Skeletal muscle tissue (tissue), 4 donors: ENCODE data around the gene PLA2G4F. TPM values are rescaled to one million over a fixed set of nuclear protein-coding genes. Genes with fewer than 3 reads are reported as not detected.

Source experiments
- H3K27ac ChIP-seq: one replicate; pipeline ENCODE4 v1.7.0; 2013; ENCODE audit warnings: mild to moderate bottlenecking, low read depth, low read length, inconsistent platforms
- H3K27me3 ChIP-seq, 3 donors: one replicate each; pipeline ENCODE4 v1.7.0; 2013; ENCODE audit warnings: low read length in 3 of 3; ENCODE audit not compliant: control insufficient read depth in 3 of 3, insufficient read depth in 3 of 3
- H3K36me3 ChIP-seq, 3 donors: one replicate each; pipeline ENCODE4 v1.7.0; 2013; ENCODE audit warnings: low read length in 3 of 3; ENCODE audit not compliant: control insufficient read depth in 3 of 3, insufficient read depth in 3 of 3
- H3K4me1 ChIP-seq, 3 donors: one replicate each; pipeline ENCODE4 v1.7.0; 2013; ENCODE audit warnings: low read length in 3 of 3, mild to moderate bottlenecking in 3 of 3; ENCODE audit not compliant: control insufficient read depth in 3 of 3, insufficient read depth in 3 of 3
- H3K4me3 ChIP-seq, 3 donors: one replicate each; pipeline ENCODE4 v1.7.0; 2013; ENCODE audit warnings: low read length in 3 of 3
- H3K9ac ChIP-seq, 3 donors: one replicate each; pipeline ENCODE4 v1.7.0; 2013; ENCODE audit warnings: low read length in 3 of 3, mild to moderate bottlenecking in 3 of 3, moderate library complexity in 2 of 3, low read depth in 1 of 3
- H3K9me3 ChIP-seq, 3 donors: one replicate each; pipeline ENCODE4 v1.7.0; 2013; ENCODE audit warnings: low read length in 3 of 3; ENCODE audit not compliant: control insufficient read depth in 3 of 3
- total RNA-seq: library from RNA; depleted of rRNA; stranded (reverse); fragments of >200 nt; gene quantifications from one replicate; pipeline ENCODE4 v1.2.3, GENCODE V29; 2014
- donor health status: Osteomylitis.

Gene PLA2G4F
- total RNA-seq, 1 donor from 2014 or later, result not detected

- Histone ChIP-seq H3K27me3 (peaks cover 0 to 2% (median 0%) of the 10 kb centered on the region in 3 donors), H3K4me1 (no peaks in the 10 kb centered on the region), H3K4me3 (no peak overlapping the region), H3K36me3 (no peaks in the 10 kb centered on the region), H3K9me3 (no peaks in the 10 kb centered on the region), H3K9ac (no peak overlapping the region), H3K27ac (no peak overlapping the region)
These were observed 13.1 kb downstream of the PLA2G4F start for GRCh38 chr15:42143356-42143755.

DNA sequence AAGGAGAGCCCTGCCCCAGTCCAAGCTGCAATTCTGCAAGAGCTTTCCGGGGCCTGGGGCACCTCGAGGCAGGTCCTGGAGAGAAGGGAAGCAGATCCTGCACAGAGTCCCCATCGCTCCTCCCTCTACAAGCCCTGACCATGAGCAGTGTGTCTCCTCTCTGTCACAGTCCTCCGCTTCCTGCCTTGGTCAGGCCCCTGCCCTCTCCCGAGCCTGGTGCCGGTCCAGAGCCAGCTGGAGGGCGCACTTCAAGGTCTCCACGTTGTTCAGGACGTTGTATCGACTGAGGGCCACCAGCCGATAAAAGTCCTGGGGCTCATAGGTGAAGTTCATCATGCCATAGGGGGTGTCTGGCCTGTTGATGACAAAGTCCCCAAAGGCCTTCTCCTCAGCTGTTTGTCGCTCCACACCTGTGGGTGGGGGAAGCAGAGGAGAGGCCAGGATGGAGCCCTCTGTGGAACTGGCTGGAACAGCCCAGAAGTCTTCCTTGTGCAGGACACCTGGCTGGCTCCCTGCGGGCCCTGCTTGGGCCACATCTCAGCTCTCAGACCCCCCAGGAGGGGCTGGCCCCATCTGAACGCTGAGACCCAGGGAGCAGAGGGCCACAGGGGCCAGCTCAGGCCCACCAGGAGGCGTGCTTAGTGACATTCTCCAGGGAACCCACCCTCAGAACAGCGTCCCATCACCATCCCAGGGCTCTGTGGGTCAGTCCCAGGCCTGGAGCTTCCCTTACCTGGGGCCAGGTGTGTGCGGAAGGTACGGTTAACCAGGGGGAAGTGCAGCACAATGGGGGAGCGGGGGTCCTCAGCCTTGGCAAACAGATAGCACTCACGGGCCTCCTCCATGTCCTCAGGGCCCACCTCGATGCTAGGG, 14.4 kb downstream of the PLA2G4F start:
- Histone ChIP-seq H3K27me3 (no peaks in the 10 kb centered on the region), H3K36me3 (no peaks in the 10 kb centered on the region), H3K4me1 (no peaks in the 10 kb centered on the region), H3K4me3 (no peak overlapping the region), H3K9me3 (no peaks in the 10 kb centered on the region), H3K27ac (no peak overlapping the region), H3K9ac (no peak overlapping the region)

- no peaks in the 10 kb centered on the region for H3K36me3 ChIP-seq
- H3K4me1 ChIP-seq, result no peaks in the 10 kb centered on the region
- H3K9ac ChIP-seq, result no peak overlapping the region
- H3K4me3 ChIP-seq, result no peak overlapping the region
- no peaks in the 10 kb centered on the region for H3K9me3 ChIP-seq
- no peaks in the 10 kb centered on the region for H3K27me3 ChIP-seq
- no peak overlapping the region for H3K27ac ChIP-seq
These were observed 15.2 kb downstream of the PLA2G4F start for GRCh38 chr15:42141246-42141645.

- no peaks in the 10 kb centered on the region for H3K9me3 ChIP-seq
- no peaks in the 10 kb centered on the region for H3K36me3 ChIP-seq
- no peaks in the 10 kb centered on the region for H3K4me1 ChIP-seq
- H3K27me3 ChIP-seq, result no peaks in the 10 kb centered on the region
- H3K27ac ChIP-seq, result no peak overlapping the region
- no peak overlapping the region for H3K4me3 ChIP-seq
- no peak overlapping the region for H3K9ac ChIP-seq
These were observed 15.9 kb downstream of the PLA2G4F start for GRCh38 chr15:42140383-42141070.

DNA sequence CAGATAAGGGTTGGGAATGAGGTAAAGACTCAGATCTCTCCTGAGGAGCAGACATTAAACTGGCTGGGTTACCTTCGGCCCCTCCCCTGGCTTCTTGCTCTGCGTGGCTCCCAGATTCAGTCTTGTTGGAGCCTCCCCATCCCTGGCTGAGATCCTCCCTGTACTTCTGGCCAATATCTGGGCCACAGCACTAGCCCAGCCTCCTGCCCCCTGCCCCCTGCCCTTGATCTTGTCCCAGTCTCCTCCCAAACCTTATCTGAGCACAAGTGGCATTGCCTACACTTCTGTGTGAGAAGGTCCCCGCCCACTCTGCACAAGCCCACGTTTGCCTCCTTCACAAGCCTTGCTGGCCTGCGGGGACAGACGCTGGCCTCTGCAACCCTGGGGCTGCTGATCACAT, 16.8 kb downstream of the PLA2G4F start:
- Histone ChIP-seq H3K9me3 (no peaks in the 10 kb centered on the region), H3K4me1 (no peaks in the 10 kb centered on the region), H3K36me3 (no peaks in the 10 kb centered on the region), H3K27ac (no peak overlapping the region), H3K9ac (no peak overlapping the region), H3K4me3 (no peak overlapping the region), H3K27me3 (no peaks in the 10 kb centered on the region)

GRCh38 chr15:42138968-42139386, 17.5 kb downstream of the PLA2G4F start:
- no peaks in the 10 kb centered on the region for H3K36me3 ChIP-seq
- H3K4me3 ChIP-seq, result no peak overlapping the region
- no peaks in the 10 kb centered on the region for H3K4me1 ChIP-seq
- no peak overlapping the region for H3K27ac ChIP-seq
- H3K27me3 ChIP-seq, result no peaks in the 10 kb centered on the region
- no peaks in the 10 kb centered on the region for H3K9me3 ChIP-seq
- no peak overlapping the region for H3K9ac ChIP-seq

- Histone ChIP-seq H3K9me3 (no peaks in the 10 kb centered on the region), H3K27ac (no peak overlapping the region), H3K4me1 (no peaks in the 10 kb centered on the region), H3K27me3 (no peaks in the 10 kb centered on the region), H3K9ac (no peak overlapping the region), H3K4me3 (no peak overlapping the region), H3K36me3 (no peaks in the 10 kb centered on the region)
These were observed 18.0 kb downstream of the PLA2G4F start for GRCh38 chr15:42138411-42138810.

DNA sequence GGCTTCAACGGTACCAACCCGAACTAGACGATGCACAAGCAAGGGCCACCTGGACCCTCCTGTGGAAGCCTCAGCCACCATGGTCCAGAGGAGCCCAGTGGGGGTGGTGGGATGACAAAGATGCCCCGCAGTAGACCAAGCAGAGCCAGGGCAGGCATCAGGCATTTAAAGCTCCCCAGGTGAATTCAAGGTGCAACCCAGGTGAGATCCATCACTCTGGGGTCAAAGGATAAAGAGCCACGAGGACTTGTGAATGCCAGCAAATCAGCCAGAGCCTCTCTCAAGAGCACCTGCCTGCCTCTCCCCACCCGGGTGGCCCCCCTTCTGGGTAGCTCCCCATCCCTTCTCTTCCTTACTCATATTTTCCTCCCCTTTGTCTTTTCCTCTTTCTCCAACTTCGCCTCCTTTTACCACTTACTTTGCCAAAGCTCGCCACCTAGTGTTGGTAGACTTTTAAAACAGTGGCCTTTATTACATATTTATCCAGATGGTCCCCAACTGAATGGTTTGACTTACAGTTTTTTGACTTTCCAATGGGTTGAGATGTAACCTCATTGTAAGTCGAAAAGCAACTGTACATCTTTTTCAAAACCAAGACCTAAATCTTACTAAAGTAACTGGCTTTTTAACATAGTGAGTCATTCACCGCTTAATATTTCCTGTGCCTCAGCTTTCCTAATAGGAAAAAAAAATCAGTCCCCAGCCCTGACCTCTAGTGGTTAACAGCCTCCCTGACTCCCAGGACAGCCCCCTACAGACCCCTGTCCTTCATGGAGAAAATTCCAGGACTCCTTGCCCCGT, 18.8 kb downstream of the PLA2G4F start:
- H3K36me3 ChIP-seq, result no peaks in the 10 kb centered on the region

DNA sequence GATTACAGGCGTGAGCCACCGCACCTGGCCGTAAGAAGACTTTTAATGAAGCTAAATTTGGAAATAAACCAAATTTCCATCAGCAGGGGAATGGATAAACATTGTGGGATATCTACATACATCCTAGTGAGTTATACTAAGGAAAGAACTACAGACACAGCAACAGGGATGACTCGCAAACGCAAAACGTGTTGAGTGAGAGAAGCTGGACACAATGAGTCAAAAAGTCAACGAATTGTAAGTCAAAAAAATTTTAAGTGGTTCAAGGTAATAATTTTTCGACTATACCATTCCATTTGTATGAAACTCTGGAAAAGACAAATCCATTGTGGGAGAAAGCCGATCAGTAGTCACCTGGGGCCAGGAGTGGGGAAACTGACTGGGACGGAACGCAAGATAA, 19.9 kb downstream of the PLA2G4F start:
- Histone ChIP-seq H3K9me3 (no peaks in the 10 kb centered on the region), H3K27ac (no peak overlapping the region), H3K36me3 (no peaks in the 10 kb centered on the region), H3K9ac (no peak overlapping the region), H3K4me1 (peaks cover 0 to 2% (median 0%) of the 10 kb centered on the region in 3 donors), H3K27me3 (no peaks in the 10 kb centered on the region), H3K4me3 (no peak overlapping the region)

More for the DNA sequence above, 18.8 kb downstream of the PLA2G4F start:
- no peaks in the 10 kb centered on the region for H3K27me3 ChIP-seq
- no peaks in the 10 kb centered on the region for H3K9me3 ChIP-seq
- no peaks in the 10 kb centered on the region for H3K4me1 ChIP-seq
- H3K4me3 ChIP-seq, result no peak overlapping the region
- no peak overlapping the region for H3K27ac ChIP-seq
- no peak overlapping the region for H3K9ac ChIP-seq
